ENCODE results near the gene SPESP1. TPM values are rescaled to one million over a fixed set of nuclear protein-coding genes. Genes with fewer than 3 reads are reported as not detected.

SPESP1 gene
- total RNA-seq, 1 experiment from 2014 or later: 17.6 TPM

DNA sequence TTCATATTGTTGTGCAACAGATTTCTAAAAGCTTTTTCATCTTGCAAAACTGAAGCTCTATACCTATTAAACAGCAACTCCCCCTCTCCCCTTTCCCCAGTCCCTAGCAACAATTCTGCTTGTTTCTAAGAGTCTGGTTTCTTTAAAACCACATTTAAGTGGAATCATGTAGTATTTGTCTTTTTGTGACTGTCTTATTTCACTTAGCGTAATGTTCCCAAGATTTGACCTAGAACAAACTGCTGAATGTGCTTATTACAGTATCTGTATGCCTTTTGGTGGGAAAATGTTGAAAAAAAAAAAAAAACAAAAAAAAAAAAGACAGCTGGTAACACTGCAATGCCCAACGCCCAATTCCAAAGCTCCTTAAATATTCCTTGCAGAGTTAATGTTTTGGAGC is 19.5 kb upstream of the SPESP1 start:
- H3K4me3 Mint-ChIP-seq (ENCODE audit: unreplicated experiment): no peak overlapping the region
- intact Hi-C loops (cut with micrococcal nuclease): no loop called here
- H3K9me3 Mint-ChIP-seq (ENCODE audit: unreplicated experiment): no peaks in the 10 kb centered on the region
- POLR2A ChIA-PET: no interaction called here
- TF ChIP-seq, protein P1, sequence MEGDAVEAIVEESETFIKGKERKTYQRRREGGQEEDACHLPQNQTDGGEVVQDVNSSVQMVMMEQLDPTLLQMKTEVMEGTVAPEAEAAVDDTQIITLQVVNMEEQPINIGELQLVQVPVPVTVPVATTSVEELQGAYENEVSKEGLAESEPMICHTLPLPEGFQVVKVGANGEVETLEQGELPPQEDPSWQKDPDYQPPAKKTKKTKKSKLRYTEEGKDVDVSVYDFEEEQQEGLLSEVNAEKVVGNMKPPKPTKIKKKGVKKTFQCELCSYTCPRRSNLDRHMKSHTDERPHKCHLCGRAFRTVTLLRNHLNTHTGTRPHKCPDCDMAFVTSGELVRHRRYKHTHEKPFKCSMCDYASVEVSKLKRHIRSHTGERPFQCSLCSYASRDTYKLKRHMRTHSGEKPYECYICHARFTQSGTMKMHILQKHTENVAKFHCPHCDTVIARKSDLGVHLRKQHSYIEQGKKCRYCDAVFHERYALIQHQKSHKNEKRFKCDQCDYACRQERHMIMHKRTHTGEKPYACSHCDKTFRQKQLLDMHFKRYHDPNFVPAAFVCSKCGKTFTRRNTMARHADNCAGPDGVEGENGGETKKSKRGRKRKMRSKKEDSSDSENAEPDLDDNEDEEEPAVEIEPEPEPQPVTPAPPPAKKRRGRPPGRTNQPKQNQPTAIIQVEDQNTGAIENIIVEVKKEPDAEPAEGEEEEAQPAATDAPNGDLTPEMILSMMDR (IDR thresholded peaks at IDR 0.05; ENCODE audit: unreplicated experiment): no peak
- no TSS peak for BruUV-seq (replicated peaks)
- CTCF ChIA-PET: interaction anchor here (0.6 to 2.8 kb wide), 4 partner anchors 13 to 356 kb away, joined by 3 to 18 read pairs (median 4); no protein-coding TSS in a partner anchor
- DNase-seq (ENCODE audit: unreplicated experiment): no peak
- H3K27me3 Mint-ChIP-seq (ENCODE audit: insufficient read depth, unreplicated experiment): peaks cover 31% of the 10 kb centered on the region
- no peaks in the 10 kb centered on the region for H3K36me3 Mint-ChIP-seq (ENCODE audit: insufficient read depth, unreplicated experiment)
- no peaks in the 10 kb centered on the region for H3K4me1 Mint-ChIP-seq (ENCODE audit: insufficient read depth, unreplicated experiment)
- no peak overlapping the region for H3K27ac Mint-ChIP-seq (ENCODE audit: low read depth, unreplicated experiment)

DNA sequence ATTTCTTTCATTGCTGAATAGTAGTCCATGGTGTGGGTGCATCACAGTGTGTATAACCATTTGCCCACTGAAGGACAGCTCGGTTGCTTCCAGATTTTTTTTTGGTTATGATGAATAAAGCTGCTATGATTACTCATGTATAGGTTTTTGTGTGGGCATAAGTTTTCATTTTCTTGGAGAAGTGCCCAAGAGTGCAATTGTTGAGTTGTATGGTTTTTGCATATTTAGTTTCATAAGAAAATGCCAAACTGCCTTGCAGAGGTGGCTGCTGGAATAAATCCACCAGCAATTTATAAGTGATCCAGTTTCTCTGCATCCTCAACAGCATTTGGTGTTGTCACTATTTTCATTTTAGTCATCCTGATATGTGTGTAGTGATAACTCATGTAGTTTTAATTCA is 8.4 kb upstream of the SPESP1 start:
- Mint-ChIP-seq H3K36me3 (ENCODE audit: insufficient read depth, unreplicated experiment) (no peaks in the 10 kb centered on the region), H3K4me3 (ENCODE audit: unreplicated experiment) (no peak overlapping the region), H3K4me1 (ENCODE audit: insufficient read depth, unreplicated experiment) (peaks cover 10% of the 10 kb centered on the region), H3K27ac (ENCODE audit: low read depth, unreplicated experiment) (no peak overlapping the region), H3K27me3 (ENCODE audit: insufficient read depth, unreplicated experiment) (peaks cover 11% of the 10 kb centered on the region), H3K9me3 (ENCODE audit: unreplicated experiment) (no peaks in the 10 kb centered on the region)
- peak; percentile 44 for DNase-seq (ENCODE audit: unreplicated experiment)
- ChIA-PET CTCF (interaction anchor here (0.6 to 3.8 kb wide), 2 partner anchors 194 to 372 kb away, joined by 3 to 54 read pairs; no protein-coding TSS in a partner anchor), POLR2A (no interaction called here)
- TF ChIP-seq, protein P1 (IDR thresholded peaks at IDR 0.05; ENCODE audit: unreplicated experiment): no peak
- BruUV-seq (replicated peaks): no TSS peak
- intact Hi-C loops (cut with micrococcal nuclease): no loop called here

DNA sequence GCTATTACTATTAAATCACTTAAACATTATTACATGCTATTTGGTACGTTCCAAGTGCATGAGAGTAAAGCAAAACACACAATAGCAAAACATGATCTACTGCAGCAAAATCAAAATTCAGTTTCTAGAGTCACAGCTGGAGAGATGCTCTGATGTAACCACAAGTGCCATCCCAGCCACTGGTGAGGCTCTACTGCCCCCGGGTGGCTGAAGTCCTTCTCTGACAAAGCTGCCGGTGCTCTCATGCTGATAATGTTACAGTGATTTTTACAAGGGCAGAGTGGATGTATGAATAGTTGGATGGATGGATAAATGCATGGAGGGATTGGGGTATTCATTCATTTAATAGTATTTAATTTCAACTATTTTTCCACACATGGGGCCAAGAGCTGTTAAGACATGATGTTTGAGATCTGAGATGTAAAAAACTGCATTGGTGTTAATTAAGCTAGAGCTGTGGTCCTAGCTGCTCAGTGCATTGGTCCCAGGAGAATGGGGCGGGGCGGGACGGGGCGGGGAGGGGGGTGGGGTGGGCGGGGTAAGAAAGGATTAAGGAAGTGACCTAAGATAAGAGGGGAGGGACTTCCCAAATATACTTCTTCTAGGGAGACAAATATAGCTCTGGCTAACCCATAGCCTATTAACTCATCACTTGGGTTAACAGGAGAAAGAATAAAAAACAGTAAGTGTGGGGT is 5.3 kb upstream of the SPESP1 start:
- H3K36me3 Mint-ChIP-seq (ENCODE audit: insufficient read depth, unreplicated experiment): no peaks in the 10 kb centered on the region
- TF ChIP-seq, protein P1 (IDR thresholded peaks at IDR 0.05; ENCODE audit: unreplicated experiment): peak; percentile 87
- peaks cover 11% of the 10 kb centered on the region for H3K27me3 Mint-ChIP-seq (ENCODE audit: insufficient read depth, unreplicated experiment)
- no peak overlapping the region for H3K27ac Mint-ChIP-seq (ENCODE audit: low read depth, unreplicated experiment)
- ChIA-PET POLR2A (interaction anchor here (0.6 to 2.9 kb wide), 7 partner anchors 49 to 624 kb away, joined by 3 to 13 read pairs (median 3); partner anchors contain the start of gene KIF23), CTCF (interaction anchor here (0.6 to 3.8 kb wide), 45 partner anchors 10 to 1001 kb away, joined by 3 to 54 read pairs (median 4); no protein-coding TSS in a partner anchor)
- H3K4me1 Mint-ChIP-seq (ENCODE audit: insufficient read depth, unreplicated experiment): peaks cover 10% of the 10 kb centered on the region
- H3K4me3 Mint-ChIP-seq (ENCODE audit: unreplicated experiment): no peak overlapping the region
- BruUV-seq (replicated peaks): no TSS peak
- H3K9me3 Mint-ChIP-seq (ENCODE audit: unreplicated experiment): no peaks in the 10 kb centered on the region
- intact Hi-C loops (cut with micrococcal nuclease): loop anchor here (2.0 kb wide), 4 partner anchors 48 to 618 kb away; no protein-coding TSS in a partner anchor
- peak; percentile 83 for DNase-seq (ENCODE audit: unreplicated experiment)

DNA sequence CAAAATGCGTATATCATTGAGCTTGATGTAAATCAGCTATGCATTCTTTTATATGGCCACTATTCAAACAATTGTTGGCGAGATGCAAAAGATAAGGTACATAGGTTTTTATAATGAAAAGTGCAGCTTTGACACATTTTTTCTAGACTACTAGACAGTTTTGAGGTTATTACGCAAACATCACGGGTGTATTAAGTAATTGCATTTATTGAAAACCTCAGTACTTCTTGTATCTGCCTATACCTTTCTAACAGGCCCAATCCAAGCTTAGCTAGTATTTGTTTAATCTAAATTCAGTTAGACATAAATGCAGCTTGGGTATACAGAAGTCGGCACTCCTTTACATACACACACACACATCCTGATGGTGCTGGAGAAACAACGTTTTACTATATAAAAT is 2.7 kb downstream of the SPESP1 start:
- Mint-ChIP-seq H3K27me3 (ENCODE audit: insufficient read depth, unreplicated experiment) (no peaks in the 10 kb centered on the region), H3K36me3 (ENCODE audit: insufficient read depth, unreplicated experiment) (no peaks in the 10 kb centered on the region), H3K4me1 (ENCODE audit: insufficient read depth, unreplicated experiment) (no peaks in the 10 kb centered on the region), H3K9me3 (ENCODE audit: unreplicated experiment) (no peaks in the 10 kb centered on the region), H3K27ac (ENCODE audit: low read depth, unreplicated experiment) (no peak overlapping the region), H3K4me3 (ENCODE audit: unreplicated experiment) (no peak overlapping the region)
- DNase-seq (ENCODE audit: unreplicated experiment): peak; percentile 29
- no TSS peak for BruUV-seq (replicated peaks)
- intact Hi-C loops (cut with micrococcal nuclease): no loop called here
- TF ChIP-seq, protein P1 (IDR thresholded peaks at IDR 0.05; ENCODE audit: unreplicated experiment): no peak
- ChIA-PET CTCF (interaction anchor here (0.6 to 1.0 kb wide), 3 partner anchors 230 to 517 kb away, joined by 3 to 5 read pairs (median 4); no protein-coding TSS in a partner anchor), POLR2A (interaction anchor here (0.6 to 1.4 kb wide), 3 partner anchors 9 to 1088 kb away, joined by 3 to 4 read pairs (median 4); no protein-coding TSS in a partner anchor)
